HG02870 (cell line): Measurements from ENCODE around the gene SMTN.
A peak's percentile ranks its signal among the peaks of the same experiment; 100 is the strongest.
"Not testable (repeated sequence)": the region's sequence is repeated elsewhere in the genome, so short reads cannot be mapped to it uniquely, and the experiment has no call there.

ENCODE experiments used
- ATAC-seq: cut with Tn5 transposase; IDR thresholded peaks from one replicate; pipeline ENCODE4 v1.9.1; 2021; ENCODE audit warnings: mild to moderate bottlenecking, moderate library complexity; ENCODE audit not compliant: unreplicated experiment

The SMTN gene

DNA sequence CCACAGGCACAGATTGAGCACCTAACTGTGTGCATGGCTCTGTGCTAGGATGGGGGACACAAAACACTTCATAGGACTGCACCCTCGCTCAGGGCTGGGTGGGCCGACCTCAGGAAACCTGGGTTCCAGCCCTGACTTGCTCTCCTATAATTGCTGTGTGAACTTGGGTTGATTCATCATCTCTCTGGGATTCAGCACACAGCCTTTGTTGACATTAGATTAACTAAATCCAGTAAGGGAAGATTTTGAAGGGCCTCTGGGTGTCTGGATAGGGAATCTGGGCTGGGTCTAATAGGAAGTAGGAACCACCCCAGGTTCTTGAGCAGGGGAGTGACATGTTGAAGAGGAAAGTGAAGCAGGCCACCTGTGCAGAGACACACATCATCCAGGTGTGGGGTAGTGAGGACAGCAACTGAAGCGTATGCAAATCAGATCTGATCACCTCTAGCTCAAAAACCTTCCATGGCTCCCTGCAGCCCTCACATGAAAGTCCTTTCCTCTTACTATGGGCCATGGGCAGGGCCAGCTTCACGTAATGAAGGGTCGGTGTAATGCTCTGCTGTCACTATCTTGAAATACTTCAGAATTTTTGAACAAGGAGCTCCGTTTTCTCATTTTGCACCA is 11.3 kb upstream of the SMTN start:
- ATAC-seq: not testable (repeated sequence)

DNA sequence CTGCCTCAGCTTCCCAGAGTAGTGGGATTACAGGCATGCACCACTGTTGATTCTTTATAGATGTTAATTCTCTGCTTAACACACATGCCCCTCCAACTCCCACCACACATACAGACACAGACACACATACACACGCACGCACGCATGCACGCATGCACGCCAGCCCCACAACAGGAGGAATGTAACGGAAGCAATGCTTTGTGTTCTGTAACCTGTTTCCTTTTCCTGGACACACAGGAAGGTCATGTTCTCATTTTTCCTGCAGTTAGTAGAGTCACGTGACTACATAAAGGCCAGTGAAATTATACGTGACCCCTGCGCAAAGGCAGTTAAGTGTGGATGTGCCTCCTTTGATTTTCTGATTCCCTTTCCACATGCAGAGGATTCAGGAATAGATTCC is 8.0 kb upstream of the SMTN start:
- not testable (repeated sequence) for ATAC-seq

GRCh38 chr22:31073545-31074145 is 7.5 kb upstream of the SMTN start:
- not testable (repeated sequence) for ATAC-seq

GRCh38 chr22:31075961-31076360 is 5.2 kb upstream of the SMTN start:
- no peak for ATAC-seq

DNA sequence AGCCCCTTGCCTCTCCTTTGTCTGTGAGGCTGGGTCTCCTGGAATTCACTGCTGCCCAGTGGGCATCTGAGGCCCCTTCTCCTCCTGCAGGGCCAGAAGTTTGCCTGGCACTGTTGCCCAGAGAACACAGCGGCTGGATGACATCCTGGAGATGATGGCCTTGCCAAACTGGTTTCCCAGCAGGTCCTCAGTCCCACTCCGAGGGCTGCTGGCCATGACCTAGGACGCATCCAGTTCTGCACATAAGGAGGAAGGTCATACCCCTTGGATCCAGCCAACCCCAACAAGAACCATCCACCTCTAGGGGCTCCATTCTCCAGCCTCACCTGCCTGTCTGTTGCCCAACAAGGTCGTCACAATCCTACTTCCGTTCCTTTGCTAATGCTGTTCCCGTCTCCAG is 3.4 kb upstream of the SMTN start:
- ATAC-seq: no peak

DNA sequence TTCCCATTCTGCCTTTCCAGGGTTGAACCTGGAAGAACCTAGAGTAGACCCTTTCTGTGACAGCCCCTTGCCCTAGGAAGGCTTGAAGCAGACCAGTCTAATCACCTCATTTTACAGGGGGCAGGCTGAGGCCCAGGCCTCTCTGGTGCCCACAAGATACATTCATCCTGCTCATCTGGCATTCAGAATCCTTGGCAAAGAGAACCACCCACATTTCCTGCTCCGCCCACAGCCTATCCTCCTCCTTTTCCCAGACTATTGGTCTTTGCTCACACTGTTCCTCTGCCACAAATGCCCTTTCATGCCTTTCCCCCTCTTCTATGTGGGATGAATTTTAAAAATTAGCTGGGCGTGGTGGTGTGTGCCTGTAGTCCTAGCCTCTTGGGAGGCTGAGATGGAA is 2.7 kb upstream of the SMTN start:
- ATAC-seq: not testable (repeated sequence)

DNA sequence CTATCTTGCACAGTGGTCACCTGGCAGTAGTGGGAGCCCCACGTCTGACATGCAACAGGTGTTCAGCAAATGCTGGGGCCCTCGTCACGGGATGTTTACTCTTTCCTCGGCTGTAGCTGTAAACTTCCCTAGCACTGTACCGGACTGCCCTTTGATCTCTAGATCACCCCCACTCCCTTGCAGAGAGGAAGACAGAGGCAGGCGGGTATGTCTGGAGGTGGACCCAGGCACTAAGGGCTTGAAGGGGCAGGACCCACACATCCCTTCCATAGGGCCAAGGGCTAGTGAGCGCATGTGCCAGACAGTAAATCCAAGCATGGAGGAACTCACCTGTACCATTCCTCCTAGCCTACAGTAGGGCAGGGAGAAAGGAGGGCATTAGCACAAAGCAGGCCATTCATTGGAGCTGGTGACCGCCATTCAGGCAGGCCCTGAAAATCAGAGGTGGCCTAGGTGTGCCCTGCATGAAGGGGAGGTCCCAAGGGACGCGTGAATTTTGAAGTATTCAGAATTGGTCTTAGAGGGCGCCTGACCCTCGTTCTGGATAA is 1.9 kb upstream of the SMTN start:
- no peak for ATAC-seq

GRCh38 chr22:31080164-31080847 is 812 bp upstream of the SMTN start:
- ATAC-seq: no peak

- no peak for ATAC-seq
Measured at GRCh38 chr22:31081963-31082605, 966 bp downstream of the SMTN start.

DNA sequence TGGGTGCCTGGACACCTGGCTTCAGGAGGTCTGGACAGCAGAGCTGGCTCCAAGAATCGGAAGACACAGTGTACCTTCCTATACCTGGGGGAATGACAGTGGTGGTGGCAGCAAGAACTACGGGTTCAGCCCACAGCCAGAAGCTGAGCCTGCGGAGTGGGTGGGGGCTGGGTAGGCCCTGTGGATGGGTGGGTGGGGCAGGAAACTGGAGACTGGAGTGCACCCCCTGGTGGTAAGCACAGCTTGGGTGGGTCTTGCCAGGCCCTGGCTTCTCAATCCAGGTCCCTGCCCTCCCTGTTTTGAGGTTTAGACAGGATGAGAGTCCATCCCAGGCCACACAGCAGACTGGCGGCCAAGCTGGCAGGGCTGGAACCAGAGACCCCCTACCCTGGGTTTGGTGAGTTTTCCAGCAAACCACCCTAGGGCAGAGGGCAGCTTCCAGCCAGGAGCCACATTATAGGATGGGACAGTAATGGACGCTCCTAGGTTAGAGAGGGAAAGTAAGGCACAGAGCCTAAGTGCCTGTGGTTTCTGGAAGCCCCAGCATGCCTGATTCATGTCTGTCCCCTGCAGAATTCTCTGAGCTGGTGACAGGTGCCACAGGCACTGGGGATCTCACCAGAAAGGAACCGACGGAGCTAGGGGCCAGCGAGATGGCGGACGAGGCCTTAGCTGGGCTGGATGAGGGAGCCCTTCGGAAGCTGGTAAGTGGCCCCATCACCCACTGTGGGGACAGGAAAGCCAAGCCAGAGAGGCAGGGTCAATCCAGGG is 1.7 kb downstream of the SMTN start:
- ATAC-seq: no peak

DNA sequence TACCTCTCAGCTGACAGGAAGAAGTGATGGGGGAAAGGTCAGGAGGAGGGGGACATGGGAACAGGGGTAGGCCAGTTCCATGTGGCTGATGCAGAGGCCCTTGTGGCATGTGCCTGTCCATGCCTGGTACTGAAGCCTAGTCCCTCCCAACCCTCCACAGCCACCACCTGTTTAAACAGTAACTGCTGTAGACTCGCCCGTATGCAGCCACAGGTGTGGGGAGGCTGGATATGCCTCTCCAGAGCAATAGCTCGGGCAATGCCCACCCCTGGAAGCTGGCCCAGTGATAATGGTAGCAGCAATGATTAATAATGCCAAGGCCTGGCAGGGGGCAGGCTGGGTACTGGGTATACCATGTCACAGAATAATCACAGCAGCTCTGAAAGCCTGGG is 2.3 kb downstream of the SMTN start:
- no peak for ATAC-seq

GRCh38 chr22:31083923-31084810 is 3.0 kb downstream of the SMTN start:
- no peak for ATAC-seq

- ATAC-seq: peak; percentile 54
Measured at GRCh38 chr22:31084811-31085492, 3.8 kb downstream of the SMTN start.

DNA sequence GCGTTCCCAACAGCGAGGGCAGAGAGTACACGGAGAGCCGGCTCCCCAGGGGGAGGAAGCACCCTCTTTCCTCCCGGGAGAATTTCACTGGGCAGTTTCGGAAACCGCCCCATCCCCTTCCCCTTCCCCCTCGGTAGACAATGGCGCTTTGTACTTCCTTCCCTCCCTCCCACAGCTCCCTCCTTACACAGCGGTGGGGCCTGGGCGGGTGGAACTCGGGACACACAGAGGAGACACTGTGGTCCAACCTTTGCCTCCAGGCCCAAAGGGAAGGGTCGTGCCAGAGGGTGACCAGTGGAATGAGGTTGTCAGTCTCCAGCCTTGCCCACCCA is 4.3 kb downstream of the SMTN start:
- ATAC-seq: no peak

GRCh38 chr22:31085928-31086327 is 4.8 kb downstream of the SMTN start:
- ATAC-seq: no peak

GRCh38 chr22:31086703-31087330 is 5.7 kb downstream of the SMTN start:
- no peak for ATAC-seq

- no peak for ATAC-seq
Measured at GRCh38 chr22:31087744-31088215, 6.7 kb downstream of the SMTN start.

- no peak for ATAC-seq
Measured at GRCh38 chr22:31088233-31088986, 7.3 kb downstream of the SMTN start.
